WTC11 (cell line): ENCODE results near the gene UVRAG.

Experiments used
- CREM ChIP-seq: sonication (generic); formaldehyde crosslinking; IDR thresholded peaks from 2 replicates; pipeline ENCODE4 v1.8.1; 2022; ENCODE audit warnings: mild to moderate bottlenecking, missing genetic modification reagents, moderate library complexity
- FOXJ3 ChIP-seq: sonication (generic); formaldehyde crosslinking; IDR thresholded peaks from 2 replicates; pipeline ENCODE4 v1.9.0; 2021; ENCODE audit warnings: missing genetic modification reagents, mild to moderate bottlenecking, borderline replicate concordance
- JAZF1 ChIP-seq: fragments of 250-450 bp; sonication (Bioruptor Pico); IDR thresholded peaks from 2 replicates; pipeline ENCODE4 v1.9.0; 2021; ENCODE audit warnings: moderate library complexity, mild to moderate bottlenecking, inconsistent platforms
- JUN ChIP-seq: sonication (generic); formaldehyde crosslinking; IDR thresholded peaks from 2 replicates; pipeline ENCODE4 v1.8.0; 2023; ENCODE audit warnings: mild to moderate bottlenecking, missing genetic modification reagents
- MAX ChIP-seq: sonication (generic); formaldehyde crosslinking; IDR thresholded peaks from 2 replicates; pipeline ENCODE4 v1.8.0; 2022; ENCODE audit warnings: mild to moderate bottlenecking, missing genetic modification reagents
- STAT6 ChIP-seq: sonication (generic); formaldehyde crosslinking; conservative IDR thresholded peaks from 2 replicates; pipeline ENCODE4 v1.8.1; 2023; ENCODE audit warnings: mild to moderate bottlenecking, low read depth, missing genetic modification reagents, moderate library complexity
- TCF7 ChIP-seq: sonication (generic); formaldehyde crosslinking; IDR thresholded peaks from 2 replicates; pipeline ENCODE4 v1.8.0; 2022; ENCODE audit warnings: mild to moderate bottlenecking, low read depth, missing genetic modification reagents, moderate library complexity
- ZNF425 ChIP-seq: fragments of 250-450 bp; sonication (Bioruptor Pico); conservative IDR thresholded peaks from 2 replicates; pipeline ENCODE4 v1.9.0; 2021; ENCODE audit warnings: mild to moderate bottlenecking
- TF ChIP-seq, protein P1 (sequence below): fragments of 200-600 bp; IDR thresholded peaks from 2 replicates; pipeline ENCODE4 v1.8.0; 2022; ENCODE audit warnings: antibody characterized with exemption
- TF ChIP-seq, protein P2 (sequence below): sonication (generic); formaldehyde crosslinking; IDR thresholded peaks from 2 replicates; pipeline ENCODE4 v1.8.1; 2023; ENCODE audit warnings: mild to moderate bottlenecking, missing genetic modification reagents, moderate library complexity

DNA sequence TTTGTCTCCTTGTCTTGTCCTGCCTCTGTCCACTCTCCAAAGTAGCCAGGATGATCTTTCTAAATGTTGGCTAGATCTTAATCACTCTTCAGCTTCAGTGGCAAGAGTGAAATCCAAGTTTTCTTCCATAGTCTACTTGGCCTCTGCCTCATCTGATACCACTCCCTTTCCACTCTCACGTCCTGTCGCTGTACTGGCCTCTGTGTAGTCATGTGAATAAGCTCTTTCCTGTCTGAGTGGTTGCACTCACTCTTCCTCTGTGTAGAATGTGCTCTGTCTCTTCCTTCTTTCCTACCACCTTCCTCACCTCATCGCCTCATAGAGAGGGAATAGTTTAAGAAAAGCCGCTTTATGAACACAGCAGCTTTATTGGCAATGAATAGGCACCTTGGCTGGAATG lies 304.8 kb downstream of the UVRAG start:
- TF ChIP-seq STAT6 (no peak), ZNF425 (CRISPR knock-in tag) (no peak), MAX (CRISPR knock-in tag) (no peak), JAZF1 (CRISPR knock-in tag) (no peak), FOXJ3 (CRISPR knock-in tag) (no peak), JUN (CRISPR knock-in tag) (no peak), TCF7 (CRISPR knock-in tag) (no peak), CREM (CRISPR knock-in tag) (no peak)
- TF ChIP-seq, protein P1, sequence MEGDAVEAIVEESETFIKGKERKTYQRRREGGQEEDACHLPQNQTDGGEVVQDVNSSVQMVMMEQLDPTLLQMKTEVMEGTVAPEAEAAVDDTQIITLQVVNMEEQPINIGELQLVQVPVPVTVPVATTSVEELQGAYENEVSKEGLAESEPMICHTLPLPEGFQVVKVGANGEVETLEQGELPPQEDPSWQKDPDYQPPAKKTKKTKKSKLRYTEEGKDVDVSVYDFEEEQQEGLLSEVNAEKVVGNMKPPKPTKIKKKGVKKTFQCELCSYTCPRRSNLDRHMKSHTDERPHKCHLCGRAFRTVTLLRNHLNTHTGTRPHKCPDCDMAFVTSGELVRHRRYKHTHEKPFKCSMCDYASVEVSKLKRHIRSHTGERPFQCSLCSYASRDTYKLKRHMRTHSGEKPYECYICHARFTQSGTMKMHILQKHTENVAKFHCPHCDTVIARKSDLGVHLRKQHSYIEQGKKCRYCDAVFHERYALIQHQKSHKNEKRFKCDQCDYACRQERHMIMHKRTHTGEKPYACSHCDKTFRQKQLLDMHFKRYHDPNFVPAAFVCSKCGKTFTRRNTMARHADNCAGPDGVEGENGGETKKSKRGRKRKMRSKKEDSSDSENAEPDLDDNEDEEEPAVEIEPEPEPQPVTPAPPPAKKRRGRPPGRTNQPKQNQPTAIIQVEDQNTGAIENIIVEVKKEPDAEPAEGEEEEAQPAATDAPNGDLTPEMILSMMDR, result no peak
- TF ChIP-seq, protein P2, sequence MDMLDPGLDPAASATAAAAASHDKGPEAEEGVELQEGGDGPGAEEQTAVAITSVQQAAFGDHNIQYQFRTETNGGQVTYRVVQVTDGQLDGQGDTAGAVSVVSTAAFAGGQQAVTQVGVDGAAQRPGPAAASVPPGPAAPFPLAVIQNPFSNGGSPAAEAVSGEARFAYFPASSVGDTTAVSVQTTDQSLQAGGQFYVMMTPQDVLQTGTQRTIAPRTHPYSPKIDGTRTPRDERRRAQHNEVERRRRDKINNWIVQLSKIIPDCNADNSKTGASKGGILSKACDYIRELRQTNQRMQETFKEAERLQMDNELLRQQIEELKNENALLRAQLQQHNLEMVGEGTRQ (CRISPR knock-in tag), result no peak
